HL-60 (cell line): Measurements from ENCODE around the gene CACNA1D.
"Not testable (repeated sequence)": the region's sequence is repeated elsewhere in the genome, so short reads cannot be mapped to it uniquely, and the experiment has no call there.

Source experiments
- DNase-seq, 2 experiments: peaks; one replicate each; pipeline ENCODE4 v3.0.0-alpha.2; 2010 to 2020; ENCODE audit warnings: low read depth in 1 of 2, low spot score in 1 of 2
- H3K27ac ChIP-seq: fragments of 250-450 bp; sonication (Bioruptor Pico); replicated peaks from 2 replicates; pipeline ENCODE4 v1.5.1; 2020; ENCODE audit warnings: mild to moderate bottlenecking, moderate library complexity
- H3K27me3 ChIP-seq: fragments of 250-450 bp; sonication (Bioruptor Pico); 2 replicates; pipeline ENCODE4 v1.5.1; 2021; ENCODE audit warnings: mild to moderate bottlenecking, moderate library complexity; ENCODE audit not compliant: insufficient read depth, poor library complexity, severe bottlenecking
- H3K4me3 ChIP-seq: replicated peaks from 2 replicates; pipeline ENCODE4 v1.5.1; 2011; ENCODE audit warnings: mild to moderate bottlenecking, control low read depth, low read length; ENCODE audit not compliant: insufficient read depth
- CTCF ChIP-seq: IDR thresholded peaks from one replicate; pipeline ENCODE4 v1.5.1; 2011; ENCODE audit warnings: low read length, control low read depth, inconsistent platforms; ENCODE audit not compliant: insufficient read depth
- GABPA ChIP-seq: IDR thresholded peaks from 2 replicates; pipeline ENCODE4 v1.6.1; 2012; ENCODE audit warnings: low read depth
- POLR2AphosphoS5 ChIP-seq: IDR thresholded peaks from 2 replicates; pipeline ENCODE4 v1.6.1; 2012; ENCODE audit warnings: low read depth
- REST ChIP-seq: IDR thresholded peaks from 2 replicates; pipeline ENCODE4 v1.6.1; 2012; ENCODE audit warnings: low read depth; ENCODE audit not compliant: insufficient replicate concordance
- SPI1 ChIP-seq: IDR thresholded peaks from 2 replicates; pipeline ENCODE4 v1.6.1; 2012; ENCODE audit warnings: low read depth, mild to moderate bottlenecking, borderline replicate concordance

The CACNA1D gene

GRCh38 chr3:53630547-53630946 lies 136.1 kb downstream of the CACNA1D start:
- Histone ChIP-seq H3K27ac (no peak overlapping the region), H3K27me3 (peaks cover 16% of the 10 kb centered on the region), H3K4me3 (no peak overlapping the region)
- TF ChIP-seq POLR2AphosphoS5 = no peak
- no peak for TF ChIP-seq GABPA
- no peak for TF ChIP-seq SPI1
- no peak for DNase-seq

DNA sequence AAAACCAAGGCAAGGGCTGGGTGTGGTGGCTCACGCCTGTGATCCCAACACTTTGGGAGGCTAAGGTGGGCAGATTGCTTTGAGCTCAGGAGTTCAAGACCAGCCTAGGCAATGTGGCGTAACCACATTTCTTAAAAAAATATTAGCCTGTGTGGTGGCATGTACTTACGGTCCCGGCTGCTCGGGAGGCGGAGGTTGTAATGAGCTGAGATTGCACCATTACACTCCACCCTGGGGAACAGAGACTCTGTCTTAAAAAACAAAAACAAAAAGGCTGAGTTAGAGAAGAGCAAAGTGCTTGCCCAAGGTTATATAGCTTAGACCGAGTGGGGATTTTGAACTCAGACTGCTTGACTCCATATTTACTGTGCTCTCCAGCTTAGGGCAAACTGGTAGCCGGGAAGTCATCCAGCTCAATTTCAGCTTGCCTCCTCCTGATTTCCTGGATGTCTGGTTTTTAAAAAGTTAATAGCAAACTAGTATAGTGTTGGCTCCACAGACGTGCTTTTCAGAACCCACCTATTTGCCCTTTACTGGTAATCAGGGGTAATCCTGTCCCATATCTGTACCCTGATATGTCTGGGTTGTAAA lies 138.9 kb downstream of the CACNA1D start:
- DNase-seq = no peak
- H3K27me3 ChIP-seq = peaks cover 16% of the 10 kb centered on the region
- no peak overlapping the region for H3K27ac ChIP-seq
- no peak overlapping the region for H3K4me3 ChIP-seq
- no peak for TF ChIP-seq SPI1
- TF ChIP-seq GABPA = no peak
- no peak for TF ChIP-seq CTCF
- no peak for TF ChIP-seq REST
- no peak for TF ChIP-seq POLR2AphosphoS5

GRCh38 chr3:53635041-53635440 lies 140.6 kb downstream of the CACNA1D start:
- DNase-seq = no peak
- peaks cover 12% of the 10 kb centered on the region for H3K27me3 ChIP-seq
- H3K4me3 ChIP-seq = no peak overlapping the region
- no peak overlapping the region for H3K27ac ChIP-seq
- no peak for TF ChIP-seq REST
- TF ChIP-seq CTCF = no peak
- TF ChIP-seq SPI1 = no peak
- no peak for TF ChIP-seq GABPA
- no peak for TF ChIP-seq POLR2AphosphoS5

DNA sequence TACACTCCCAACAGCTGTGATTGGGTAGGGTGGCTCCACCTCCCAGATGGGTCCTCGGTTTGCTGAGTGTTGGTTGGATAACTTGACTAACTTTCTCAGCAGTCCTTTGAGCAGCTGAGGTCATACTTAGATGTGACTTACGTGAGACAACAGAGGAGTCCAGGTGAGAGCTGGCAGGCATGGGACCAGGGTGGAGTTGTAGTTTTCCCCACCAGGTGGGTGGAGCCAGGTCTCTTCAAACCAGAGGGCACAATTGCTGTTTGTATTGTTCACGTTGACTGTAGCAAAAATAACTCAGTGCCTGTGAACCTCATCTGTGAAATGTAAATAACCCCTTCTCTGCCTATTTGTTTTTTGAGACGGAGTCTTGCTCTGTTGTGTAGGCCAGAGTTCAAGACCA lies 144.4 kb downstream of the CACNA1D start:
- not testable (repeated sequence) for H3K4me3 ChIP-seq, H3K27me3 ChIP-seq, H3K27ac ChIP-seq, DNase-seq

DNA sequence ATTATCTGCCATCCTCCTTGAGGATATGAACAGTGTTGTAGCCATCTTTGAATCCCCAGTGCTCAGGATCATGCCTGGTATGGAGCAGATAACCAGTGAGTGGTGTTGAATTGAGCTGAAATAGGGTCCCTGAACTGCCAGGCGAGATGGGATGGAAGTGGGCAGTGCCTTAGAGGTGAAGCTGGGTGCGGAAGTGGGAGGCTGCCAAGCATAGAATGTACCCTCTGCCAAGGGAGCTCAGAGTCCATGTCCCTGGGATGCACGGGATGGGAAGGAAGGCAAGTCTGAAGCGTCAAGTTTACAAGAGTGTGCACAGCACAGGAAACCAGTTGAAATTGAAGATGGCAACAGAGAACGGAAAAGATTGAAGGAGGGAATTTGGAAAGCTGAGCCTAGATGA lies 147.0 kb downstream of the CACNA1D start:
- no peak for TF ChIP-seq GABPA

More for the DNA sequence above, 147.0 kb downstream of the CACNA1D start:
- DNase-seq = no peak
- Histone ChIP-seq H3K4me3 (no peak overlapping the region), H3K27me3 (peaks cover 1% of the 10 kb centered on the region), H3K27ac (no peak overlapping the region)
